A549 (cell line): Measurements from ENCODE around the gene CAMTA1. TPM values are rescaled to one million over a fixed set of nuclear protein-coding genes. Genes with fewer than 3 reads are reported as not detected.

ENCODE experiments used
- ATAC-seq, 2 experiments: fragments of 200-7000 bp in 1 of 2; fragments of >200 bp in 1 of 2; cut with Nextera tagmentation in 1 of 2; cut with Tn5 transposase in 1 of 2; 3 replicates each; pipeline versions ENCODE4 v1.8.0 to v1.9.1; 2018 to 2020; ENCODE audit warnings: mild to moderate bottlenecking in 1 of 2, moderate library complexity in 1 of 2
- CTCF ChIA-PET: fragments of 300-600 bp; sonication (Branson Sonifier 250); formaldehyde crosslinking; extraction: SDS; loops from one replicate; lab custom pipeline; 2021; ENCODE audit warnings: antibody characterized with exemption, inconsistent platforms; lab: Yijun Ruan, JAX
- POLR2A ChIA-PET: fragments of 350-600 bp; formaldehyde crosslinking; extraction: SDS; loops from one replicate; lab custom pipeline; 2021; ENCODE audit warnings: antibody characterized with exemption, inconsistent platforms; lab: Yijun Ruan, JAX
- DNase-seq, 2 experiments: peaks; one replicate each; pipeline versions ENCODE4 v3.0.0 to v3.0.0-alpha.2; 2011 to 2016; ENCODE audit warnings: low read depth in 1 of 2, low spot score in 1 of 2
- FAIRE-seq: peaks from 2 replicates; lab custom pipeline; 2011; peaks lifted over from hg19 to GRCh38; lab: Jason Lieb, UNC
- H3K27ac ChIP-seq, 2 experiments: fragments of >200 bp; sonication (Bioruptor Twin); formaldehyde crosslinking; 3 replicates each; pipeline ENCODE4 v1.5.1; 2016 to 2017
- H3K4me1 ChIP-seq: fragments of >200 bp; sonication (Bioruptor Twin); formaldehyde crosslinking; 3 replicates; pipeline ENCODE4 v1.6.1; 2016
- H3K4me2 ChIP-seq: fragments of >200 bp; sonication (Bioruptor Twin); formaldehyde crosslinking; 3 replicates; pipeline ENCODE4 v1.6.1; 2016
- H3K4me3 ChIP-seq: fragments of >200 bp; sonication (Bioruptor Twin); formaldehyde crosslinking; 3 replicates; pipeline ENCODE4 v1.5.1; 2016
- H3K9me3 ChIP-seq: fragments of >200 bp; sonication (Bioruptor Twin); formaldehyde crosslinking; 3 replicates; pipeline ENCODE4 v1.6.1; 2016
- BCL3 ChIP-seq: fragments of >200 bp; sonication (Bioruptor Twin); formaldehyde crosslinking; IDR thresholded peaks from 3 replicates; pipeline ENCODE4 v1.6.1; 2016
- EHF ChIP-seq: fragments of 250-450 bp; sonication (Bioruptor Pico); IDR thresholded peaks from 2 replicates; pipeline ENCODE4 v1.5.0; 2020; ENCODE audit warnings: mild to moderate bottlenecking
- EHMT2 ChIP-seq: fragments of 200-600 bp; sonication (generic); IDR thresholded peaks from 2 replicates; pipeline ENCODE4 v1.6.1; 2016; ENCODE audit warnings: antibody characterized with exemption, low read depth, mild to moderate bottlenecking, moderate library complexity
- GATA3 ChIP-seq: IDR thresholded peaks from 2 replicates; pipeline ENCODE4 v1.6.1; 2012; ENCODE audit warnings: borderline replicate concordance
- KDM1A ChIP-seq: fragments of 200-600 bp; sonication (generic); IDR thresholded peaks from 2 replicates; pipeline ENCODE4 v1.6.1; 2016; ENCODE audit warnings: low read depth, mild to moderate bottlenecking
- MYC ChIP-seq: IDR thresholded peaks from 2 replicates; pipeline ENCODE4 v1.6.1; 2012; ENCODE audit warnings: mild to moderate bottlenecking, inconsistent platforms, low read length, improper control_type of control experiment, borderline replicate concordance
- PBX3 ChIP-seq: IDR thresholded peaks from 2 replicates; pipeline ENCODE4 v1.6.1; 2012
- POLR2A ChIP-seq: IDR thresholded peaks from 2 replicates; pipeline ENCODE4 v1.6.1; 2012; ENCODE audit warnings: mild to moderate bottlenecking, low read length
- RAD21 ChIP-seq, 2 experiments: fragments of >200 bp in 1 of 2; sonication (Bioruptor Twin) in 1 of 2; formaldehyde crosslinking in 1 of 2; IDR thresholded peaks in 1 of 2; conservative IDR thresholded peaks in 1 of 2; 2 replicates in 1 of 2; 3 replicates in 1 of 2; pipeline ENCODE4 v1.6.1; 2012 to 2018; ENCODE audit warnings: inconsistent platforms in 1 of 2
- REST ChIP-seq: fragments of 200-600 bp; sonication (generic); IDR thresholded peaks from 2 replicates; pipeline ENCODE4 v1.6.1; 2016; ENCODE audit warnings: antibody characterized with exemption, mild to moderate bottlenecking, moderate library complexity
- RNF2 ChIP-seq: fragments of 200-600 bp; sonication (generic); IDR thresholded peaks from 2 replicates; pipeline ENCODE4 v1.6.1; 2016; ENCODE audit warnings: low read depth, mild to moderate bottlenecking, antibody characterized with exemption, moderate library complexity, borderline replicate concordance
- WGBS: methylation state at CpG from one replicate; pipeline ENCODE4 v1.1.6; 2017; ENCODE audit errors: missing lambda C conversion rate; 5-methylcytosine and 5-hydroxymethylcytosine counted together
- polyA plus RNA-seq, 4 experiments: library from polyadenylated mRNA; depleted of rRNA in 3 of 4; stranded (reverse); fragments of >200 nt; fragmentation: RNase III in 1 of 4; extraction: RNeasy Plus Mini Kit Qiagen cat#74134 plus additional on column Dnase treatment in 1 of 4; gene quantifications; 2 replicates in 3 of 4; 3 replicates in 1 of 4; pipeline ENCODE4 v1.2.3, GENCODE V29; 2011 to 2017

Gene CAMTA1
- polyA plus RNA-seq, 2 of the 4 experiments (the other 2 are of a cell fraction), result 58.8 to 75.0 TPM

- TF ChIP-seq BCL3, result no peak
Observed at GRCh38 chr1:7533006-7533405, 747.8 kb downstream of the CAMTA1 start (continued).

GRCh38 chr1:7534061-7534825 is 749.0 kb downstream of the CAMTA1 start:
- CTCF ChIA-PET, result interaction anchor here (1.1 kb wide), 1 partner anchor 13 kb away, joined by 3 read pairs; no protein-coding TSS in a partner anchor
- 78% methylated on average over 11 of the region's 24 CpGs for WGBS

GRCh38 chr1:7535016-7535415 is 749.8 kb downstream of the CAMTA1 start:
- H3K4me3 ChIP-seq, result no peak overlapping the region
- peaks cover 18% of the 10 kb centered on the region for H3K4me1 ChIP-seq
- no peaks in the 10 kb centered on the region for H3K9me3 ChIP-seq
- whole genome bisulfite sequencing, result 83% methylated on average over 6 of the region's 11 CpGs
- H3K27ac ChIP-seq, result peak overlapping the region in 1 of 2 experiments; percentile 78; a peak in 3 of 6 replicates
- ATAC-seq, result no peak
- ChIA-PET POLR2A (no interaction called here), CTCF (interaction anchor here (1.1 kb wide), 1 partner anchor 12 kb away, joined by 3 read pairs; no protein-coding TSS in a partner anchor)
- FAIRE-seq, result no peak
- DNase-seq, result no peak
- no peak overlapping the region for H3K4me2 ChIP-seq
- TF ChIP-seq POLR2A (no peak), RAD21 (conservative IDR thresholded peaks at IDR 0.05 in 1 of 2, IDR thresholded peaks at IDR 0.05 in 1 of 2) (no peak), EHMT2 (no peak), GATA3 (no peak), REST (no peak), KDM1A (no peak), MYC (no peak), EHF (no peak)

More at GRCh38 chr1:7534061-7534825, 749.0 kb downstream of the CAMTA1 start:
- peak overlapping the region in 1 of 2 experiments; percentile 78; a peak in 3 of 6 replicates for H3K27ac ChIP-seq
- DNase-seq, result no peak
- ATAC-seq, result no peak
- H3K4me3 ChIP-seq, result no peak overlapping the region
- FAIRE-seq, result no peak
- TF ChIP-seq PBX3, result no peak
- no peak for TF ChIP-seq RNF2
- no peaks in the 10 kb centered on the region for H3K9me3 ChIP-seq
- POLR2A ChIA-PET, result no interaction called here
- H3K4me1 ChIP-seq, result peaks cover 14% of the 10 kb centered on the region
- no peak overlapping the region for H3K4me2 ChIP-seq
